Liver (tissue), 9 donors: ENCODE measurements around the gene RASGRP1. TPM values are rescaled to one million over a fixed set of nuclear protein-coding genes. Genes with fewer than 3 reads are reported as not detected.

Source experiments
- DNase-seq: peaks from one replicate; pipeline ENCODE4 v3.0.0-alpha.2; 2017; ENCODE audit warnings: low spot score
- H3K27ac ChIP-seq, 2 donors: one replicate each; pipeline ENCODE4 v1.7.0; 2013; ENCODE audit warnings: inconsistent platforms in 2 of 2, low read length in 2 of 2, control low read depth in 1 of 2, low read depth in 1 of 2, mild to moderate bottlenecking in 1 of 2
- H3K27me3 ChIP-seq, 4 donors: one replicate each; pipeline versions ENCODE4 v1.6.1 to v1.7.0; 2013; ENCODE audit warnings: low read length in 3 of 4, inconsistent platforms in 1 of 4, mild to moderate bottlenecking in 1 of 4, moderate library complexity in 1 of 4; ENCODE audit not compliant: control insufficient read depth in 4 of 4, insufficient read depth in 4 of 4
- H3K36me3 ChIP-seq, 4 donors: one replicate each; pipeline versions ENCODE4 v1.6.1 to v1.7.0; 2013; ENCODE audit warnings: low read length in 3 of 4, mild to moderate bottlenecking in 3 of 4, low read depth in 1 of 4, moderate library complexity in 1 of 4; ENCODE audit not compliant: control insufficient read depth in 4 of 4, insufficient read depth in 3 of 4
- H3K4me1 ChIP-seq, 4 donors: one replicate each; pipeline versions ENCODE4 v1.6.1 to v1.7.0; 2013; ENCODE audit warnings: low read length in 3 of 4, mild to moderate bottlenecking in 3 of 4, moderate library complexity in 1 of 4; ENCODE audit not compliant: control insufficient read depth in 4 of 4, insufficient read depth in 4 of 4
- H3K4me3 ChIP-seq, 3 donors: one replicate each; pipeline versions ENCODE4 v1.6.1 to v1.7.0; 2013; ENCODE audit warnings: low read length in 3 of 3, control low read depth in 1 of 3, low read depth in 1 of 3, mild to moderate bottlenecking in 1 of 3
- H3K9ac ChIP-seq, 2 donors: one replicate each; pipeline ENCODE4 v1.7.0; 2013; ENCODE audit warnings: low read length in 2 of 2, mild to moderate bottlenecking in 2 of 2, moderate library complexity in 2 of 2, control low read depth in 1 of 2, low read depth in 1 of 2
- H3K9me3 ChIP-seq, 4 donors: one replicate each; pipeline versions ENCODE4 v1.6.1 to v1.7.0; 2013; ENCODE audit warnings: low read length in 3 of 4; ENCODE audit not compliant: control insufficient read depth in 4 of 4
- CTCF ChIP-seq: fragments of 150-350 bp; IDR thresholded peaks from 2 replicates; pipeline ENCODE4 v1.5.1; 2017; ENCODE audit warnings: improper control_type of control experiment, low read depth, low read length; ENCODE audit not compliant: missing input control
- EGR1 ChIP-seq, 2 donors: IDR thresholded peaks; 2 replicates each; pipeline ENCODE4 v1.6.1; 2016 to 2018; ENCODE audit warnings: antibody characterized with exemption in 2 of 2, low read depth in 2 of 2
- FOXA1 ChIP-seq: IDR thresholded peaks from 2 replicates; pipeline ENCODE4 v1.6.1; 2016; ENCODE audit warnings: antibody characterized with exemption
- FOXA2 ChIP-seq: IDR thresholded peaks from 2 replicates; pipeline ENCODE4 v1.6.1; 2016; ENCODE audit warnings: antibody characterized with exemption
- GABPA ChIP-seq, 2 donors: IDR thresholded peaks in 1 of 2; conservative IDR thresholded peaks in 1 of 2; 2 replicates each; pipeline ENCODE4 v1.6.1; 2016; ENCODE audit warnings: antibody characterized with exemption in 2 of 2, mild to moderate bottlenecking in 1 of 2, moderate library complexity in 1 of 2
- HNF4A ChIP-seq, 2 donors: conservative IDR thresholded peaks; 2 replicates each; pipeline ENCODE4 v1.6.1; 2016; ENCODE audit warnings: antibody characterized with exemption in 2 of 2, mild to moderate bottlenecking in 2 of 2
- HNF4G ChIP-seq: IDR thresholded peaks from 2 replicates; pipeline ENCODE4 v1.6.1; 2016; ENCODE audit warnings: antibody characterized with exemption
- JUND ChIP-seq, 2 donors: IDR thresholded peaks; 2 replicates each; pipeline ENCODE4 v1.6.1; 2016; ENCODE audit warnings: antibody characterized with exemption in 2 of 2
- NR2F2 ChIP-seq: IDR thresholded peaks from 2 replicates; pipeline ENCODE4 v1.6.1; 2016; ENCODE audit warnings: antibody characterized with exemption
- RAD21 ChIP-seq, 2 donors: IDR thresholded peaks; 2 replicates each; pipeline ENCODE4 v1.6.1; 2016; ENCODE audit warnings: antibody characterized with exemption in 2 of 2, mild to moderate bottlenecking in 2 of 2
- REST ChIP-seq: IDR thresholded peaks from 2 replicates; pipeline ENCODE4 v1.6.1; 2016; ENCODE audit warnings: antibody characterized with exemption, mild to moderate bottlenecking
- RXRA ChIP-seq, 2 donors: IDR thresholded peaks; 2 replicates each; pipeline ENCODE4 v1.6.1; 2017 to 2018; ENCODE audit warnings: antibody characterized with exemption in 2 of 2, mild to moderate bottlenecking in 1 of 2
- SP1 ChIP-seq: IDR thresholded peaks from 2 replicates; pipeline ENCODE4 v1.6.1; 2018; ENCODE audit warnings: antibody characterized with exemption, mild to moderate bottlenecking
- TAF1 ChIP-seq: conservative IDR thresholded peaks from 2 replicates; pipeline ENCODE4 v1.6.1; 2016; ENCODE audit warnings: antibody characterized with exemption, mild to moderate bottlenecking
- YY1 ChIP-seq: IDR thresholded peaks from 2 replicates; pipeline ENCODE4 v1.6.1; 2016; ENCODE audit warnings: antibody characterized with exemption, mild to moderate bottlenecking
- ZBTB33 ChIP-seq: IDR thresholded peaks from 2 replicates; pipeline ENCODE4 v1.6.1; 2016; ENCODE audit warnings: antibody characterized with exemption
- WGBS: extraction: QIAGEN DNeasy Blood & Tissue Kit; methylation state at CpG from one replicate; pipeline ENCODE4 v1.1.7; 2013; 5-methylcytosine and 5-hydroxymethylcytosine counted together
- polyA plus RNA-seq, 2 donors: library from polyadenylated mRNA; stranded (reverse) in 1 of 2; unstranded in 1 of 2; fragments of 200-250 nt in 1 of 2; fragments of >200 nt in 1 of 2; fragmentation: Nextera tagmentation in 1 of 2; extraction: Ambion mirVana in 1 of 2; gene quantifications; one replicate each; pipeline versions ENCODE4 v1.2.1 to v1.2.3, GENCODE V29; 2013 to 2015
- total RNA-seq, 2 donors: library from RNA; depleted of rRNA; stranded (reverse); fragments of >200 nt; gene quantifications; one replicate each; pipeline ENCODE4 v1.2.3, GENCODE V29; 2014
- TF ChIP-seq, protein P1 (sequence below): IDR thresholded peaks from 2 replicates; pipeline ENCODE4 v1.6.1; 2016; ENCODE audit warnings: antibody characterized with exemption
- TF ChIP-seq, protein P2 (sequence below): IDR thresholded peaks from 2 replicates; pipeline ENCODE4 v1.6.1; 2016; ENCODE audit warnings: antibody characterized with exemption
- donor health status: healthy.
- donor health status: healthy.
- donor health status: healthy.
- donor health status: healthy.
- donor health status: healthy.

Gene RASGRP1
- total and polyA plus RNA-seq, 4 donors = 0.17 to 0.75 (median 0.47) TPM

GRCh38 chr15:38532728-38533127, 31.9 kb downstream of the RASGRP1 start:
- TF ChIP-seq GABPA (IDR thresholded peaks at IDR 0.05 in 1 of 2, conservative IDR thresholded peaks at IDR 0.05 in 1 of 2) (no peak), CTCF (no peak)
- Histone ChIP-seq H3K27ac (no peak overlapping the region), H3K27me3 (peaks cover 0 to 4% (median 0%) of the 10 kb centered on the region in 4 donors), H3K9me3 (no peaks in the 10 kb centered on the region), H3K4me1 (no peaks in the 10 kb centered on the region), H3K4me3 (no peak overlapping the region), H3K9ac (no peak overlapping the region), H3K36me3 (no peaks in the 10 kb centered on the region)
- DNase-seq = no peak
- WGBS = 82% methylated on average over 3 of the region's 3 CpGs

- no peaks in the 10 kb centered on the region for H3K36me3 ChIP-seq
- TF ChIP-seq FOXA2 (no peak), YY1 (no peak), JUND (IDR thresholded peaks at IDR 0.05) (no peak)
- TF ChIP-seq, protein P1, sequence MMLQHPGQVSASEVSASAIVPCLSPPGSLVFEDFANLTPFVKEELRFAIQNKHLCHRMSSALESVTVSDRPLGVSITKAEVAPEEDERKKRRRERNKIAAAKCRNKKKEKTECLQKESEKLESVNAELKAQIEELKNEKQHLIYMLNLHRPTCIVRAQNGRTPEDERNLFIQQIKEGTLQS = no peak
- 79% methylated on average over 4 of the region's 4 CpGs for WGBS
- H3K9ac ChIP-seq = no peak overlapping the region
- H3K27ac ChIP-seq = no peak overlapping the region
- H3K9me3 ChIP-seq = no peaks in the 10 kb centered on the region
- peaks cover 0 to 4% (median 0%) of the 10 kb centered on the region in 4 donors for H3K27me3 ChIP-seq
- no peak for DNase-seq
- no peaks in the 10 kb centered on the region for H3K4me1 ChIP-seq
- H3K4me3 ChIP-seq = no peak overlapping the region
Measured at GRCh38 chr15:38531509-38531908, 33.1 kb downstream of the RASGRP1 start.

GRCh38 chr15:38530113-38530512, 34.5 kb downstream of the RASGRP1 start:
- no peak for TF ChIP-seq EGR1 (IDR thresholded peaks at IDR 0.05; ENCODE audit: low read depth in 2 of 2)
- no peak for TF ChIP-seq FOXA1
- TF ChIP-seq NR2F2 = no peak
- no peak for TF ChIP-seq HNF4A (conservative IDR thresholded peaks at IDR 0.05)
- no peak for TF ChIP-seq TAF1
- TF ChIP-seq, protein P1 = no peak
- TF ChIP-seq JUND (IDR thresholded peaks at IDR 0.05) = no peak
- TF ChIP-seq RAD21 (IDR thresholded peaks at IDR 0.05) = no peak
- no peak for TF ChIP-seq SP1
- no peak for TF ChIP-seq FOXA2
- TF ChIP-seq, protein P2, sequence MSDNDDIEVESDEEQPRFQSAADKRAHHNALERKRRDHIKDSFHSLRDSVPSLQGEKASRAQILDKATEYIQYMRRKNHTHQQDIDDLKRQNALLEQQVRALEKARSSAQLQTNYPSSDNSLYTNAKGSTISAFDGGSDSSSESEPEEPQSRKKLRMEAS = no peak
- no peak for TF ChIP-seq REST
- TF ChIP-seq RXRA (IDR thresholded peaks at IDR 0.05) = no peak
- TF ChIP-seq ZBTB33 = no peak
- TF ChIP-seq CTCF = no peak
- no peak for TF ChIP-seq HNF4G
- TF ChIP-seq GABPA (IDR thresholded peaks at IDR 0.05 in 1 of 2, conservative IDR thresholded peaks at IDR 0.05 in 1 of 2) = no peak
- no peak for TF ChIP-seq YY1
- 83% methylated on average over 1 of the region's 1 CpG for WGBS
- DNase-seq = no peak
- no peaks in the 10 kb centered on the region for H3K36me3 ChIP-seq
- no peak overlapping the region for H3K4me3 ChIP-seq
- no peak overlapping the region for H3K9ac ChIP-seq
- H3K27ac ChIP-seq = no peak overlapping the region
- H3K27me3 ChIP-seq = peaks cover 0 to 4% (median 2%) of the 10 kb centered on the region in 4 donors
- H3K4me1 ChIP-seq = no peaks in the 10 kb centered on the region
- no peaks in the 10 kb centered on the region for H3K9me3 ChIP-seq
